Lung (tissue), 12 donors: ENCODE measurements around the gene TNIK. TPM values are rescaled to one million over a fixed set of nuclear protein-coding genes. Genes with fewer than 3 reads are reported as not detected.

Experiments
- ATAC-seq: fragments of 200-7000 bp; cut with Tn5 transposase; one replicate; pipeline ENCODE4 v1.9.1; 2020; ENCODE audit warnings: moderate number of reproducible peaks; ENCODE audit not compliant: insufficient read depth, low FRiP score
- DNase-seq, 3 donors: peaks; one replicate each; pipeline ENCODE4 v3.0.0-alpha.2; 2013 to 2017
- H3K27ac ChIP-seq, 2 donors: one replicate each; pipeline ENCODE4 v1.5.1; 2013; ENCODE audit warnings: mild to moderate bottlenecking in 2 of 2, moderate library complexity in 2 of 2, control low read depth in 1 of 2, inconsistent platforms in 1 of 2, low read depth in 1 of 2, low read length in 1 of 2
- H3K27me3 ChIP-seq, 3 donors: one replicate each; pipeline ENCODE4 v1.5.1; 2013; ENCODE audit warnings: low read length in 2 of 3; ENCODE audit not compliant: control insufficient read depth in 3 of 3, insufficient read depth in 3 of 3
- H3K36me3 ChIP-seq, 4 donors: one replicate each; pipeline ENCODE4 v1.5.1; 2013; ENCODE audit warnings: low read length in 4 of 4, mild to moderate bottlenecking in 1 of 4, moderate library complexity in 1 of 4; ENCODE audit not compliant: control insufficient read depth in 4 of 4, insufficient read depth in 4 of 4
- H3K4me1 ChIP-seq, 5 donors: one replicate each; pipeline ENCODE4 v1.5.1; 2013; ENCODE audit warnings: low read length in 5 of 5, mild to moderate bottlenecking in 2 of 5, moderate library complexity in 1 of 5; ENCODE audit not compliant: control insufficient read depth in 5 of 5, insufficient read depth in 5 of 5
- H3K4me3 ChIP-seq: one replicate; pipeline ENCODE4 v1.5.1; 2013; ENCODE audit warnings: mild to moderate bottlenecking, control low read depth, moderate library complexity
- H3K9ac ChIP-seq, 2 donors: one replicate each; pipeline ENCODE4 v1.5.1; 2013; ENCODE audit warnings: low read length in 2 of 2, control low read depth in 1 of 2; ENCODE audit not compliant: insufficient read depth in 1 of 2
- H3K9me3 ChIP-seq, 4 donors: one replicate each; pipeline ENCODE4 v1.5.1; 2013; ENCODE audit warnings: low read length in 3 of 4, mild to moderate bottlenecking in 1 of 4, moderate library complexity in 1 of 4; ENCODE audit not compliant: control insufficient read depth in 4 of 4, insufficient read depth in 3 of 4
- CTCF ChIP-seq: IDR thresholded peaks from 2 replicates; pipeline ENCODE4 v1.5.1; 2012; ENCODE audit warnings: mild to moderate bottlenecking; ENCODE audit errors: control extremely low read depth, extremely low read depth
- WGBS, 2 donors: extraction: QIAGEN DNeasy Blood & Tissue Kit; methylation state at CpG; one replicate each; pipeline ENCODE4 v1.1.7; 2013; 5-methylcytosine and 5-hydroxymethylcytosine counted together
- polyA plus RNA-seq, 2 donors: library from polyadenylated mRNA; stranded (reverse); fragments of 200-250 nt; gene quantifications; one replicate each; pipeline ENCODE4 v1.2.1, GENCODE V29; 2013
- total RNA-seq, 2 donors: library from RNA; depleted of rRNA in 1 of 2; stranded (reverse); fragments of >200 nt in 1 of 2; gene quantifications; one replicate each; pipeline ENCODE4 v1.2.1, GENCODE V29; 2014 to 2021
- donor health status: control.
- donor health status: control.
- donor health status: Bipolar disorder and iron deficiency.
- donor health status: healthy.
- donor health status: DM: yes; HTN: yes; CAD: no.

TNIK gene
- total and polyA plus RNA-seq, 4 donors = 9.4 to 36.3 (median 14.3) TPM

GRCh38 chr3:171157980-171158379 lies 302.2 kb downstream of the TNIK start:
- H3K9ac ChIP-seq = no peak overlapping the region
- H3K4me1 ChIP-seq = peaks cover 0 to 3% (median 0%) of the 10 kb centered on the region in 5 donors
- DNase-seq (no peak), ATAC-seq (no peak)
- 96% methylated on average over 3 of the region's 3 CpGs for WGBS, 2 donors
- H3K27ac ChIP-seq = no peak overlapping the region
- no peak overlapping the region for H3K4me3 ChIP-seq
- peaks cover 0 to 16% (median 0%) of the 10 kb centered on the region in 3 donors for H3K27me3 ChIP-seq
- TF ChIP-seq CTCF = no peak
- peaks cover 5 to 19% (median 6%) of the 10 kb centered on the region in 4 donors for H3K36me3 ChIP-seq
- H3K9me3 ChIP-seq = peaks cover 0 to 3% (median 1%) of the 10 kb centered on the region in 4 donors

- 71 to 80% methylated on average over 14 of the region's 14 CpGs for WGBS, 2 donors
- no peak for ATAC-seq
These were observed 302.9 kb downstream of the TNIK start for GRCh38 chr3:171157286-171157685.

GRCh38 chr3:171156401-171157010 lies 303.7 kb downstream of the TNIK start:
- DNase-seq (no peak), ATAC-seq (no peak)
- TF ChIP-seq CTCF = no peak
- peaks cover 0 to 3% (median 0%) of the 10 kb centered on the region in 5 donors for H3K4me1 ChIP-seq
- no peak overlapping the region for H3K27ac ChIP-seq
- 87% methylated on average over 6 of the region's 6 CpGs for WGBS, 2 donors
- H3K36me3 ChIP-seq = peaks cover 3 to 16% (median 5%) of the 10 kb centered on the region in 4 donors
- no peak overlapping the region for H3K4me3 ChIP-seq
- peaks cover 0 to 16% (median 0%) of the 10 kb centered on the region in 3 donors for H3K27me3 ChIP-seq
- no peak overlapping the region for H3K9ac ChIP-seq
- no peaks in the 10 kb centered on the region for H3K9me3 ChIP-seq

More at GRCh38 chr3:171157286-171157685, 302.9 kb downstream of the TNIK start:
- peak; percentile 68 to 76 (median 73) for DNase-seq
- Histone ChIP-seq H3K36me3 (peaks cover 3 to 16% (median 5%) of the 10 kb centered on the region in 4 donors), H3K9me3 (no peaks in the 10 kb centered on the region), H3K4me3 (no peak overlapping the region), H3K27me3 (peaks cover 0 to 16% (median 0%) of the 10 kb centered on the region in 3 donors), H3K9ac (no peak overlapping the region), H3K4me1 (peaks cover 0 to 3% (median 0%) of the 10 kb centered on the region in 5 donors), H3K27ac (no peak overlapping the region)
- no peak for TF ChIP-seq CTCF
